Measurements from ENCODE around the gene TPSG1.

TPSG1 gene

GRCh38 chr16:1214719-1215118, 10.3 kb downstream of the TPSG1 start:
- Histone ChIP-seq H2AFZ (ENCODE audit: low read depth, low read length, severe bottlenecking) (no peak overlapping the region), H4K20me1 (ENCODE audit: low read depth, low read length) (no peaks in the 10 kb centered on the region), H3K9ac (ENCODE audit: low read length) (no peak overlapping the region), H3F3A (ENCODE audit: insufficient read depth) (no peaks in the 10 kb centered on the region), H3K9me2 (replicated peaks; ENCODE audit: insufficient read depth, low read length) (no peaks in the 10 kb centered on the region), H3K36me3 (ENCODE audit: low read length) (no peaks in the 10 kb centered on the region), H3K27me3 (ENCODE audit: low read length) (no peaks in the 10 kb centered on the region), H3K79me2 (ENCODE audit: insufficient read depth, low read length) (no peaks in the 10 kb centered on the region), H3K9me3 (ENCODE audit: insufficient read depth, low read length) (no peaks in the 10 kb centered on the region), H3K27ac (ENCODE audit: low read depth, low read length) (no peak overlapping the region), H3K4me2 (ENCODE audit: low read depth, low read length, poor library complexity, severe bottlenecking) (no peak overlapping the region), H3K4me3 (ENCODE audit: insufficient read depth, low read length, poor library complexity, severe bottlenecking) (no peak overlapping the region)
- TF ChIP-seq, protein P1, sequence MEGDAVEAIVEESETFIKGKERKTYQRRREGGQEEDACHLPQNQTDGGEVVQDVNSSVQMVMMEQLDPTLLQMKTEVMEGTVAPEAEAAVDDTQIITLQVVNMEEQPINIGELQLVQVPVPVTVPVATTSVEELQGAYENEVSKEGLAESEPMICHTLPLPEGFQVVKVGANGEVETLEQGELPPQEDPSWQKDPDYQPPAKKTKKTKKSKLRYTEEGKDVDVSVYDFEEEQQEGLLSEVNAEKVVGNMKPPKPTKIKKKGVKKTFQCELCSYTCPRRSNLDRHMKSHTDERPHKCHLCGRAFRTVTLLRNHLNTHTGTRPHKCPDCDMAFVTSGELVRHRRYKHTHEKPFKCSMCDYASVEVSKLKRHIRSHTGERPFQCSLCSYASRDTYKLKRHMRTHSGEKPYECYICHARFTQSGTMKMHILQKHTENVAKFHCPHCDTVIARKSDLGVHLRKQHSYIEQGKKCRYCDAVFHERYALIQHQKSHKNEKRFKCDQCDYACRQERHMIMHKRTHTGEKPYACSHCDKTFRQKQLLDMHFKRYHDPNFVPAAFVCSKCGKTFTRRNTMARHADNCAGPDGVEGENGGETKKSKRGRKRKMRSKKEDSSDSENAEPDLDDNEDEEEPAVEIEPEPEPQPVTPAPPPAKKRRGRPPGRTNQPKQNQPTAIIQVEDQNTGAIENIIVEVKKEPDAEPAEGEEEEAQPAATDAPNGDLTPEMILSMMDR (IDR thresholded peaks at IDR 0.05; ENCODE audit: insufficient read depth, low read length, poor library complexity, severe bottlenecking): no peak
- TF ChIP-seq EZH2phosphoT487 (conservative IDR thresholded peaks at IDR 0.05; ENCODE audit: low read length): no peak

DNA sequence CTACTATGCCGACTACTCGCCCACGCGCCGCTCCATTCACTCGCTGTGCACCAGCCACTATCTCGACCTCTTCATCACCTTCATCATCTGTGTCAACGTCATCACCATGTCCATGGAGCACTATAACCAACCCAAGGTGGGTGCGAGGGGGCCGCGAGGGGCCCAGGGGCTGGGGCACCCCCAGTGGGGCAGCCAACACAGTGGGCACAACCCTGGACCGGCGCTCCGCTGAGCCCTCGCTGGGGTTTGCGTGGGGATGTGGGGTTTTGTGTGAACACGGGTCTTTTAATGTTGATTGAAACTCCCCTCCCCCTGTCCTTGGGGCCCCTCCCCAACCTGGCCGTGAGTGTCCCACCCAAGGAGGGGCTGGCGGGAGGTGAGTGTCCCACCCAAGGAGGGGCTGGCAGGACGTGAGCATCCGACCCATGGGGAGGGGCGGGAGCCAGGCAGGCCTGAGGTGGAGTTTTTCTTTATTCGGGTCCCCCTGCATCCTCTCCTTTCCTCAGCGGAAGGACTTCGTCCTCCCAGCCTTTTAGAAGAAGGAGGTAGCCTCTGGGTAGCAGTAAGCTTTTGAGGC, 11.2 kb downstream of the TPSG1 start:
- no peak overlapping the region for H3K4me3 ChIP-seq (ENCODE audit: insufficient read depth, low read length, poor library complexity, severe bottlenecking)
- no peak overlapping the region for H3K4me2 ChIP-seq (ENCODE audit: low read depth, low read length, poor library complexity, severe bottlenecking)
- H3K36me3 ChIP-seq (ENCODE audit: low read length): no peaks in the 10 kb centered on the region
- H3K79me2 ChIP-seq (ENCODE audit: insufficient read depth, low read length): no peaks in the 10 kb centered on the region
- no peaks in the 10 kb centered on the region for H3K27me3 ChIP-seq (ENCODE audit: low read length)
- H3K9ac ChIP-seq (ENCODE audit: low read length): no peak overlapping the region
- H4K20me1 ChIP-seq (ENCODE audit: low read depth, low read length): no peaks in the 10 kb centered on the region
- H3K27ac ChIP-seq (ENCODE audit: low read depth, low read length): no peak overlapping the region
- H3K9me3 ChIP-seq (ENCODE audit: insufficient read depth, low read length): no peaks in the 10 kb centered on the region
- H2AFZ ChIP-seq (ENCODE audit: low read depth, low read length, severe bottlenecking): no peak overlapping the region
- H3F3A ChIP-seq (ENCODE audit: insufficient read depth): no peaks in the 10 kb centered on the region
- no peak for TF ChIP-seq EZH2phosphoT487 (conservative IDR thresholded peaks at IDR 0.05; ENCODE audit: low read length)
- TF ChIP-seq, protein P1 (IDR thresholded peaks at IDR 0.05; ENCODE audit: insufficient read depth, low read length, poor library complexity, severe bottlenecking): no peak
- H3K9me2 ChIP-seq (replicated peaks; ENCODE audit: insufficient read depth, low read length): no peaks in the 10 kb centered on the region

- Histone ChIP-seq H3K36me3 (ENCODE audit: low read length) (no peaks in the 10 kb centered on the region), H3K9ac (ENCODE audit: low read length) (no peak overlapping the region), H3K4me3 (ENCODE audit: insufficient read depth, low read length, poor library complexity, severe bottlenecking) (no peak overlapping the region), H4K20me1 (ENCODE audit: low read depth, low read length) (no peaks in the 10 kb centered on the region), H3K9me3 (ENCODE audit: insufficient read depth, low read length) (no peaks in the 10 kb centered on the region), H3K4me2 (ENCODE audit: low read depth, low read length, poor library complexity, severe bottlenecking) (no peak overlapping the region), H3K9me2 (replicated peaks; ENCODE audit: insufficient read depth, low read length) (no peaks in the 10 kb centered on the region), H3K79me2 (ENCODE audit: insufficient read depth, low read length) (no peaks in the 10 kb centered on the region), H3K27me3 (ENCODE audit: low read length) (no peaks in the 10 kb centered on the region), H2AFZ (ENCODE audit: low read depth, low read length, severe bottlenecking) (no peak overlapping the region), H3K27ac (ENCODE audit: low read depth, low read length) (no peak overlapping the region), H3F3A (ENCODE audit: insufficient read depth) (no peaks in the 10 kb centered on the region)
- TF ChIP-seq EZH2phosphoT487 (conservative IDR thresholded peaks at IDR 0.05; ENCODE audit: low read length): no peak
- TF ChIP-seq, protein P1 (IDR thresholded peaks at IDR 0.05; ENCODE audit: insufficient read depth, low read length, poor library complexity, severe bottlenecking): no peak
These were observed 11.8 kb downstream of the TPSG1 start for GRCh38 chr16:1213231-1213630.

All from SU-DHL-6 (cell line).